OCI-LY7 (cell line): ENCODE results near the gene DNM3. TPM values are rescaled to one million over a fixed set of nuclear protein-coding genes. Genes with fewer than 3 reads are reported as not detected.

Experiments used
- BruUV-seq: library from RNA; stranded (reverse); fragments of 400-500 nt; replicated peaks from 2 replicates; lab custom pipeline; 2021; lab: Mats Ljungman, UMichigan
- CTCF ChIA-PET: fragments of 300-600 bp; sonication (Branson Sonifier 250); formaldehyde crosslinking; loops from one replicate; lab custom pipeline; 2022; ENCODE audit warnings: antibody characterized with exemption; ENCODE audit not compliant: unreplicated experiment; lab: Charles Lee
- POLR2A ChIA-PET: fragments of 300-600 bp; sonication (Branson Sonifier 250); formaldehyde crosslinking; loops from one replicate; lab custom pipeline; 2022; ENCODE audit warnings: antibody characterized with exemption; lab: Charles Lee
- DNase-seq: peaks from one replicate; pipeline ENCODE4 v3.0.0-alpha.2; 2015; ENCODE audit warnings: low spot score
- H2AFZ ChIP-seq: fragments of 200-600 bp; sonication (generic), shearing (Covaris generic); 2 replicates; pipeline ENCODE4 v1.6.1; 2014; ENCODE audit warnings: mild to moderate bottlenecking, antibody characterized with exemption, low read length, moderate library complexity
- H3K27ac ChIP-seq: fragments of 200-600 bp; sonication (generic); 2 replicates; pipeline ENCODE4 v1.5.1; 2014; ENCODE audit warnings: mixed run types, low read depth, mild to moderate bottlenecking, moderate library complexity, low read length, inconsistent platforms; ENCODE audit not compliant: poor library complexity, severe bottlenecking
- H3K36me3 ChIP-seq: fragments of 200-600 bp; sonication (generic); 2 replicates; pipeline ENCODE4 v1.6.1; 2014; ENCODE audit warnings: mild to moderate bottlenecking, antibody characterized with exemption, low read length, moderate library complexity, mixed read lengths; ENCODE audit not compliant: insufficient read depth
- H3K4me1 ChIP-seq: fragments of 200-600 bp; sonication (generic); 2 replicates; pipeline ENCODE4 v1.5.1; 2014; ENCODE audit warnings: mild to moderate bottlenecking, low read length; ENCODE audit not compliant: insufficient read depth, poor library complexity, severe bottlenecking
- H3K4me2 ChIP-seq: fragments of 200-600 bp; sonication (generic); 2 replicates; pipeline ENCODE4 v1.6.1; 2014; ENCODE audit warnings: mild to moderate bottlenecking, low read length
- H3K4me3 ChIP-seq: fragments of 200-600 bp; sonication (generic); 2 replicates; pipeline ENCODE4 v1.5.1; 2014; ENCODE audit warnings: mild to moderate bottlenecking, low read depth, low read length; ENCODE audit not compliant: poor library complexity, severe bottlenecking
- H3K79me2 ChIP-seq: fragments of 200-600 bp; sonication (generic); 2 replicates; pipeline ENCODE4 v1.6.1; 2016; ENCODE audit warnings: low read depth, mild to moderate bottlenecking, low read length, moderate library complexity, mixed read lengths; ENCODE audit not compliant: insufficient read depth
- H3K9me2 ChIP-seq: fragments of 200-600 bp; sonication (generic); 2 replicates; pipeline ENCODE4 v1.6.1; 2016; ENCODE audit warnings: mild to moderate bottlenecking, low read length, mixed read lengths; ENCODE audit not compliant: insufficient read depth
- H3K9me3 ChIP-seq: fragments of 200-600 bp; sonication (generic); 2 replicates; pipeline ENCODE4 v1.6.1; 2014; ENCODE audit warnings: mild to moderate bottlenecking, mixed run types, low read length, mixed read lengths
- H4K20me1 ChIP-seq: fragments of 200-600 bp; sonication (generic); 2 replicates; pipeline ENCODE4 v1.6.1; 2014; ENCODE audit warnings: mild to moderate bottlenecking, antibody characterized with exemption, low read length, moderate library complexity, mixed read lengths; ENCODE audit not compliant: insufficient read depth
- EZH2phosphoT487 ChIP-seq: fragments of 200-600 bp; sonication (generic); IDR thresholded peaks from 2 replicates; pipeline ENCODE4 v1.6.1; 2018; ENCODE audit warnings: low read depth, borderline replicate concordance, mild to moderate bottlenecking, mixed run types, antibody characterized with exemption, low read length, moderate library complexity, mixed read lengths
- intact Hi-C: fragments of 100-400 bp; cut with micrococcal nuclease; formaldehyde crosslinking; loops from one replicate; pipeline ENCODE4 v1.10.0; 2022; ENCODE audit not compliant: unreplicated experiment
- total RNA-seq, 2 experiments: library from RNA; depleted of rRNA in 1 of 2; stranded (reverse); fragments of >200 nt in 1 of 2; shearing (Covaris generic) in 1 of 2; gene quantifications; 2 replicates each; pipeline ENCODE4 v1.2.3, GENCODE V29; 2014 to 2022
- TF ChIP-seq, protein P1 (sequence below): fragments of 200-600 bp; sonication (generic); conservative IDR thresholded peaks from 2 replicates; pipeline ENCODE4 v1.5.1; 2014; ENCODE audit warnings: mild to moderate bottlenecking, antibody characterized with exemption, low read length, moderate library complexity, mixed read lengths

DNM3 gene
- total RNA-seq, 2 experiments from 2014 or later, result 0.47 to 0.61 TPM

DNA sequence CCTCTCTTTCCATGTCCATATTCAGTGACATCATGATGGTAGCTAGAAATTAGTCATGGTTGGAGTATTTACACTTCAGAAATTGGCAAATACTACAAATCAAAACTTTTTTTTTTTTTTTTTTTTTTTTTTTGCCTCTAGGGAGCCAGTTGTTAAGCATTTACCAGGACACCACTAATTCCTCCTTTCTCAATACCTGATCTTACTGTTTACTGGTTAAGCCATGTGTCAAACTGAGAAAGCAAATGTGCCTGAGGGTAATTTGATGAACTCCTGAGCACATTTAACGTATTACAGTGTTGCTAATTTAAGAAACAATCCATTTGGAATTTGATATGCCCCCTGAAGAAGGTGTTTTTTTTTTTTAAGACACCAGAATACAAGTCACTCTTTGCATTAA, 94.4 kb downstream of the DNM3 start:
- no peak overlapping the region for H3K4me2 ChIP-seq
- H3K36me3 ChIP-seq, result no peaks in the 10 kb centered on the region
- DNase-seq, result no peak
- H4K20me1 ChIP-seq, result no peaks in the 10 kb centered on the region
- BruUV-seq, result no TSS peak
- POLR2A ChIA-PET, result no interaction called here
- CTCF ChIA-PET, result no interaction called here
- intact Hi-C loops, result no loop called here
- no peaks in the 10 kb centered on the region for H3K9me3 ChIP-seq
- no peaks in the 10 kb centered on the region for H3K79me2 ChIP-seq
- H3K4me1 ChIP-seq, result no peaks in the 10 kb centered on the region
- no peaks in the 10 kb centered on the region for H3K9me2 ChIP-seq
- H3K27ac ChIP-seq, result no peak overlapping the region
- TF ChIP-seq, protein P1, sequence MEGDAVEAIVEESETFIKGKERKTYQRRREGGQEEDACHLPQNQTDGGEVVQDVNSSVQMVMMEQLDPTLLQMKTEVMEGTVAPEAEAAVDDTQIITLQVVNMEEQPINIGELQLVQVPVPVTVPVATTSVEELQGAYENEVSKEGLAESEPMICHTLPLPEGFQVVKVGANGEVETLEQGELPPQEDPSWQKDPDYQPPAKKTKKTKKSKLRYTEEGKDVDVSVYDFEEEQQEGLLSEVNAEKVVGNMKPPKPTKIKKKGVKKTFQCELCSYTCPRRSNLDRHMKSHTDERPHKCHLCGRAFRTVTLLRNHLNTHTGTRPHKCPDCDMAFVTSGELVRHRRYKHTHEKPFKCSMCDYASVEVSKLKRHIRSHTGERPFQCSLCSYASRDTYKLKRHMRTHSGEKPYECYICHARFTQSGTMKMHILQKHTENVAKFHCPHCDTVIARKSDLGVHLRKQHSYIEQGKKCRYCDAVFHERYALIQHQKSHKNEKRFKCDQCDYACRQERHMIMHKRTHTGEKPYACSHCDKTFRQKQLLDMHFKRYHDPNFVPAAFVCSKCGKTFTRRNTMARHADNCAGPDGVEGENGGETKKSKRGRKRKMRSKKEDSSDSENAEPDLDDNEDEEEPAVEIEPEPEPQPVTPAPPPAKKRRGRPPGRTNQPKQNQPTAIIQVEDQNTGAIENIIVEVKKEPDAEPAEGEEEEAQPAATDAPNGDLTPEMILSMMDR, result no peak
- no peak for TF ChIP-seq EZH2phosphoT487
- no peak overlapping the region for H2AFZ ChIP-seq
- H3K4me3 ChIP-seq, result no peak overlapping the region

GRCh38 chr1:171937938-171938337, 96.6 kb downstream of the DNM3 start:
- POLR2A ChIA-PET, result no interaction called here
- Histone ChIP-seq H3K36me3 (no peaks in the 10 kb centered on the region), H3K79me2 (no peaks in the 10 kb centered on the region), H3K9me2 (no peaks in the 10 kb centered on the region), H2AFZ (no peak overlapping the region), H3K27ac (no peak overlapping the region), H3K9me3 (no peaks in the 10 kb centered on the region), H3K4me3 (no peak overlapping the region), H4K20me1 (no peaks in the 10 kb centered on the region), H3K4me2 (no peak overlapping the region), H3K4me1 (no peaks in the 10 kb centered on the region)
- CTCF ChIA-PET, result no interaction called here
- DNase-seq, result no peak
- no TSS peak for BruUV-seq
- intact Hi-C loops, result no loop called here
- no peak for TF ChIP-seq EZH2phosphoT487

GRCh38 chr1:171939740-171940139, 98.4 kb downstream of the DNM3 start:
- BruUV-seq, result no TSS peak
- ChIA-PET CTCF (no interaction called here), POLR2A (no interaction called here)

More at GRCh38 chr1:171939740-171940139, 98.4 kb downstream of the DNM3 start:
- Histone ChIP-seq H3K9me3 (no peaks in the 10 kb centered on the region), H3K4me1 (no peaks in the 10 kb centered on the region), H3K4me3 (no peak overlapping the region), H3K27ac (no peak overlapping the region), H3K9me2 (no peaks in the 10 kb centered on the region), H3K36me3 (no peaks in the 10 kb centered on the region), H2AFZ (no peak overlapping the region), H3K79me2 (no peaks in the 10 kb centered on the region), H3K4me2 (no peak overlapping the region), H4K20me1 (no peaks in the 10 kb centered on the region)
- intact Hi-C loops, result no loop called here
- DNase-seq, result no peak
- TF ChIP-seq, protein P1, result no peak
- no peak for TF ChIP-seq EZH2phosphoT487
